ENCODE measurements around the gene DNAJC1.

The DNAJC1 gene

GRCh38 chr10:21813946-21814345 is 189.6 kb downstream of the DNAJC1 start:
- 71% methylated on average over 1 of the region's 2 CpGs for WGBS (ENCODE audit: insufficient coverage)
- Histone ChIP-seq H3K36me3 (ENCODE audit: control insufficient read depth in 4 of 4, insufficient read depth in 4 of 4, low read length in 3 of 4) (peaks cover 0 to 22% (median 3%) of the 10 kb centered on the region in 4 experiments), H3K4me1 (ENCODE audit: control extremely low read depth in 1 of 4, control insufficient read depth in 4 of 4, insufficient read depth in 4 of 4, low read length in 3 of 4) (no peaks in the 10 kb centered on the region), H3K9me3 (ENCODE audit: control extremely low read depth in 1 of 5, control insufficient read depth in 4 of 5, insufficient read depth in 2 of 5, low read depth in 1 of 5, low read length in 4 of 5) (peaks cover 4 to 19% (median 7%) of the 10 kb centered on the region in 5 experiments), H3K27me3 (replicated peaks in 2 of 5; ENCODE audit: control insufficient read depth in 4 of 5, insufficient read depth in 5 of 5, low read length in 4 of 5) (no peaks in the 10 kb centered on the region), H3K4me3 (ENCODE audit: control insufficient read depth in 1 of 7, extremely low read depth in 1 of 7, insufficient read depth in 4 of 7, low read depth in 2 of 7, low read length in 6 of 7) (no peak overlapping the region), H3K27ac (ENCODE audit: insufficient read depth in 1 of 2, low read depth in 1 of 2, low read length in 2 of 2, poor library complexity in 1 of 2, severe bottlenecking in 2 of 2) (no peak overlapping the region)
- CTCF ChIA-PET: no interaction called here
- DNase-seq: peak in 2 of 3 donors; percentile 11 to 27
- POLR2A ChIA-PET: no interaction called here

- Histone ChIP-seq H3K36me3 (ENCODE audit: control insufficient read depth in 4 of 4, insufficient read depth in 4 of 4, low read length in 3 of 4) (peaks cover 0 to 22% (median 3%) of the 10 kb centered on the region in 4 experiments), H3K9me3 (ENCODE audit: control extremely low read depth in 1 of 5, control insufficient read depth in 4 of 5, insufficient read depth in 2 of 5, low read depth in 1 of 5, low read length in 4 of 5) (peaks cover 4 to 17% (median 7%) of the 10 kb centered on the region in 5 experiments), H3K4me3 (ENCODE audit: control insufficient read depth in 1 of 7, extremely low read depth in 1 of 7, insufficient read depth in 4 of 7, low read depth in 2 of 7, low read length in 6 of 7) (no peak overlapping the region), H3K27ac (ENCODE audit: insufficient read depth in 1 of 2, low read depth in 1 of 2, low read length in 2 of 2, poor library complexity in 1 of 2, severe bottlenecking in 2 of 2) (no peak overlapping the region), H3K27me3 (replicated peaks in 2 of 5; ENCODE audit: control insufficient read depth in 4 of 5, insufficient read depth in 5 of 5, low read length in 4 of 5) (no peaks in the 10 kb centered on the region), H3K4me1 (ENCODE audit: control extremely low read depth in 1 of 4, control insufficient read depth in 4 of 4, insufficient read depth in 4 of 4, low read length in 3 of 4) (no peaks in the 10 kb centered on the region)
- ChIA-PET CTCF (no interaction called here), POLR2A (no interaction called here)
- 100% methylated on average over 1 of the region's 2 CpGs for WGBS (ENCODE audit: insufficient coverage)
- DNase-seq: no peak
Observed at GRCh38 chr10:21811245-21811585, 192.3 kb downstream of the DNAJC1 start.

- Histone ChIP-seq H3K4me3 (ENCODE audit: control insufficient read depth in 1 of 7, extremely low read depth in 1 of 7, insufficient read depth in 4 of 7, low read depth in 2 of 7, low read length in 6 of 7) (no peak overlapping the region), H3K27ac (ENCODE audit: insufficient read depth in 1 of 2, low read depth in 1 of 2, low read length in 2 of 2, poor library complexity in 1 of 2, severe bottlenecking in 2 of 2) (no peak overlapping the region), H3K27me3 (replicated peaks in 2 of 5; ENCODE audit: control insufficient read depth in 4 of 5, insufficient read depth in 5 of 5, low read length in 4 of 5) (no peaks in the 10 kb centered on the region), H3K9me3 (ENCODE audit: control extremely low read depth in 1 of 5, control insufficient read depth in 4 of 5, insufficient read depth in 2 of 5, low read depth in 1 of 5, low read length in 4 of 5) (peaks cover 3 to 15% (median 5%) of the 10 kb centered on the region in 5 experiments), H3K4me1 (ENCODE audit: control extremely low read depth in 1 of 4, control insufficient read depth in 4 of 4, insufficient read depth in 4 of 4, low read length in 3 of 4) (no peaks in the 10 kb centered on the region), H3K36me3 (ENCODE audit: control insufficient read depth in 4 of 4, insufficient read depth in 4 of 4, low read length in 3 of 4) (peaks cover 0 to 23% (median 3%) of the 10 kb centered on the region in 4 experiments)
- CTCF ChIA-PET: no interaction called here
- DNase-seq: no peak
- WGBS (ENCODE audit: insufficient coverage): 93% methylated on average over 7 of the region's 7 CpGs
- POLR2A ChIA-PET: no interaction called here
Observed at GRCh38 chr10:21810582-21811244, 192.8 kb downstream of the DNAJC1 start.

GRCh38 chr10:21808550-21808949 is 195.0 kb downstream of the DNAJC1 start:
- CTCF ChIA-PET: no interaction called here
- DNase-seq: no peak
- POLR2A ChIA-PET: no interaction called here

GRCh38 chr10:21807180-21807579 is 196.3 kb downstream of the DNAJC1 start:
- 74% methylated on average over 5 of the region's 5 CpGs for WGBS (ENCODE audit: insufficient coverage)
- DNase-seq: no peak
- Histone ChIP-seq H3K27ac (ENCODE audit: insufficient read depth in 1 of 2, low read depth in 1 of 2, low read length in 2 of 2, poor library complexity in 1 of 2, severe bottlenecking in 2 of 2) (peak overlapping the region in 1 of 2 experiments; percentile 32), H3K36me3 (ENCODE audit: control insufficient read depth in 4 of 4, insufficient read depth in 4 of 4, low read length in 3 of 4) (peaks cover 0 to 3% (median 0%) of the 10 kb centered on the region in 4 experiments), H3K27me3 (replicated peaks in 2 of 5; ENCODE audit: control insufficient read depth in 4 of 5, insufficient read depth in 5 of 5, low read length in 4 of 5) (no peaks in the 10 kb centered on the region), H3K4me3 (ENCODE audit: control insufficient read depth in 1 of 7, extremely low read depth in 1 of 7, insufficient read depth in 4 of 7, low read depth in 2 of 7, low read length in 6 of 7) (no peak overlapping the region), H3K9me3 (ENCODE audit: control extremely low read depth in 1 of 5, control insufficient read depth in 4 of 5, insufficient read depth in 2 of 5, low read depth in 1 of 5, low read length in 4 of 5) (no peaks in the 10 kb centered on the region), H3K4me1 (ENCODE audit: control extremely low read depth in 1 of 4, control insufficient read depth in 4 of 4, insufficient read depth in 4 of 4, low read length in 3 of 4) (no peaks in the 10 kb centered on the region)
- POLR2A ChIA-PET: interaction anchor here (0.6 kb wide), 1 partner anchor 157 kb away, joined by 3 read pairs; no protein-coding TSS in a partner anchor
- CTCF ChIA-PET: no interaction called here

More at GRCh38 chr10:21808550-21808949, 195.0 kb downstream of the DNAJC1 start:
- peaks cover 0 to 1% (median 0%) of the 10 kb centered on the region in 5 experiments for H3K9me3 ChIP-seq (ENCODE audit: control extremely low read depth in 1 of 5, control insufficient read depth in 4 of 5, insufficient read depth in 2 of 5, low read depth in 1 of 5, low read length in 4 of 5)
- whole genome bisulfite sequencing (ENCODE audit: insufficient coverage): 100% methylated on average over 2 of the region's 3 CpGs
- no peak overlapping the region for H3K27ac ChIP-seq (ENCODE audit: insufficient read depth in 1 of 2, low read depth in 1 of 2, low read length in 2 of 2, poor library complexity in 1 of 2, severe bottlenecking in 2 of 2)
- H3K27me3 ChIP-seq (replicated peaks in 2 of 5; ENCODE audit: control insufficient read depth in 4 of 5, insufficient read depth in 5 of 5, low read length in 4 of 5): no peaks in the 10 kb centered on the region
- no peak overlapping the region for H3K4me3 ChIP-seq (ENCODE audit: control insufficient read depth in 1 of 7, extremely low read depth in 1 of 7, insufficient read depth in 4 of 7, low read depth in 2 of 7, low read length in 6 of 7)
- peaks cover 0 to 5% (median under 1%) of the 10 kb centered on the region in 4 experiments for H3K36me3 ChIP-seq (ENCODE audit: control insufficient read depth in 4 of 4, insufficient read depth in 4 of 4, low read length in 3 of 4)
- no peaks in the 10 kb centered on the region for H3K4me1 ChIP-seq (ENCODE audit: control extremely low read depth in 1 of 4, control insufficient read depth in 4 of 4, insufficient read depth in 4 of 4, low read length in 3 of 4)

GRCh38 chr10:21803374-21803773 is 200.2 kb downstream of the DNAJC1 start:
- Histone ChIP-seq H3K4me1 (ENCODE audit: control extremely low read depth in 1 of 4, control insufficient read depth in 4 of 4, insufficient read depth in 4 of 4, low read length in 3 of 4) (no peaks in the 10 kb centered on the region), H3K36me3 (ENCODE audit: control insufficient read depth in 4 of 4, insufficient read depth in 4 of 4, low read length in 3 of 4) (peaks cover 0 to 19% (median 3%) of the 10 kb centered on the region in 4 experiments), H3K4me3 (ENCODE audit: control insufficient read depth in 1 of 7, extremely low read depth in 1 of 7, insufficient read depth in 4 of 7, low read depth in 2 of 7, low read length in 6 of 7) (no peak overlapping the region), H3K9me3 (ENCODE audit: control extremely low read depth in 1 of 5, control insufficient read depth in 4 of 5, insufficient read depth in 2 of 5, low read depth in 1 of 5, low read length in 4 of 5) (peaks cover 0 to under 1% (median 0%) of the 10 kb centered on the region in 5 experiments), H3K27ac (ENCODE audit: insufficient read depth in 1 of 2, low read depth in 1 of 2, low read length in 2 of 2, poor library complexity in 1 of 2, severe bottlenecking in 2 of 2) (no peak overlapping the region), H3K27me3 (replicated peaks in 2 of 5; ENCODE audit: control insufficient read depth in 4 of 5, insufficient read depth in 5 of 5, low read length in 4 of 5) (no peaks in the 10 kb centered on the region)
- DNase-seq: no peak
- POLR2A ChIA-PET: no interaction called here
- WGBS (ENCODE audit: insufficient coverage): no CpG with 5 or more reads among the region's 1 CpG
- CTCF ChIA-PET: no interaction called here

GRCh38 chr10:21801609-21802008 is 201.9 kb downstream of the DNAJC1 start:
- H3K4me1 ChIP-seq (ENCODE audit: control extremely low read depth in 1 of 4, control insufficient read depth in 4 of 4, insufficient read depth in 4 of 4, low read length in 3 of 4): no peaks in the 10 kb centered on the region
- ChIA-PET POLR2A (no interaction called here), CTCF (no interaction called here)
- no peak overlapping the region for H3K27ac ChIP-seq (ENCODE audit: insufficient read depth in 1 of 2, low read depth in 1 of 2, low read length in 2 of 2, poor library complexity in 1 of 2, severe bottlenecking in 2 of 2)
- no peak for DNase-seq
- H3K9me3 ChIP-seq (ENCODE audit: control extremely low read depth in 1 of 5, control insufficient read depth in 4 of 5, insufficient read depth in 2 of 5, low read depth in 1 of 5, low read length in 4 of 5): peaks cover 0 to 3% (median 0%) of the 10 kb centered on the region in 5 experiments
- no CpG with 5 or more reads among the region's 5 CpGs for WGBS (ENCODE audit: insufficient coverage)
- no peak overlapping the region for H3K4me3 ChIP-seq (ENCODE audit: control insufficient read depth in 1 of 7, extremely low read depth in 1 of 7, insufficient read depth in 4 of 7, low read depth in 2 of 7, low read length in 6 of 7)
- peaks cover 2 to 35% (median 7%) of the 10 kb centered on the region in 4 experiments for H3K36me3 ChIP-seq (ENCODE audit: control insufficient read depth in 4 of 4, insufficient read depth in 4 of 4, low read length in 3 of 4)
- no peaks in the 10 kb centered on the region for H3K27me3 ChIP-seq (replicated peaks in 2 of 5; ENCODE audit: control insufficient read depth in 4 of 5, insufficient read depth in 5 of 5, low read length in 4 of 5)
